ENCODE results near the gene AADAT. TPM values are rescaled to one million over a fixed set of nuclear protein-coding genes. Genes with fewer than 3 reads are reported as not detected.

AADAT gene
- total RNA-seq, 4 donors from 2014 or later, result 0.86 to 0.98 (median 0.97) TPM; not detected in 1

- 84% methylated on average over 2 of the region's 2 CpGs for WGBS
- no peak for TF ChIP-seq POLR2AphosphoS5 (IDR thresholded peaks at IDR 0.05)
- TF ChIP-seq CTCF (IDR thresholded peaks at IDR 0.05), result no peak
- no peak for TF ChIP-seq POLR2A (IDR thresholded peaks at IDR 0.05)
- no peak for TF ChIP-seq EP300 (IDR thresholded peaks at IDR 0.05)
These were observed 1.0 kb downstream of the AADAT start for GRCh38 chr4:170088716-170089115.

GRCh38 chr4:170087163-170087700, 2.5 kb downstream of the AADAT start:
- Histone ChIP-seq H3K4me3 (no peak overlapping the region), H3K9me3 (no peaks in the 10 kb centered on the region), H3K4me1 (peaks cover 18% of the 10 kb centered on the region), H3K36me3 (no peaks in the 10 kb centered on the region), H3K27me3 (peaks cover 4% of the 10 kb centered on the region), H3K27ac (no peak overlapping the region)
- DNase-seq (ENCODE audit: low spot score in 2 of 2), result no peak
- WGBS, result 40% methylated on average over 4 of the region's 4 CpGs
- no peak for TF ChIP-seq CTCF (IDR thresholded peaks at IDR 0.05)
- no peak for TF ChIP-seq POLR2A (IDR thresholded peaks at IDR 0.05)
- TF ChIP-seq EP300 (IDR thresholded peaks at IDR 0.05), result no peak
- no peak for TF ChIP-seq POLR2AphosphoS5 (IDR thresholded peaks at IDR 0.05)

More at GRCh38 chr4:170088716-170089115, 1.0 kb downstream of the AADAT start:
- Histone ChIP-seq H3K4me1 (peaks cover 18% of the 10 kb centered on the region), H3K27ac (no peak overlapping the region), H3K27me3 (peaks cover 4% of the 10 kb centered on the region), H3K36me3 (no peaks in the 10 kb centered on the region), H3K9me3 (no peaks in the 10 kb centered on the region), H3K4me3 (peak overlapping the region; percentile 61)
- no peak for DNase-seq (ENCODE audit: low spot score in 2 of 2)

GRCh38 chr4:170083541-170083940, 6.2 kb downstream of the AADAT start:
- DNase-seq (ENCODE audit: low spot score in 2 of 2), result no peak
- no peaks in the 10 kb centered on the region for H3K36me3 ChIP-seq
- H3K9me3 ChIP-seq, result peaks cover 4% of the 10 kb centered on the region
- H3K4me3 ChIP-seq, result no peak overlapping the region
- H3K4me1 ChIP-seq, result no peaks in the 10 kb centered on the region
- no peak overlapping the region for H3K27ac ChIP-seq
- TF ChIP-seq POLR2AphosphoS5 (IDR thresholded peaks at IDR 0.05) (no peak), CTCF (IDR thresholded peaks at IDR 0.05) (no peak), EP300 (IDR thresholded peaks at IDR 0.05) (no peak), POLR2A (IDR thresholded peaks at IDR 0.05) (no peak)
- no peaks in the 10 kb centered on the region for H3K27me3 ChIP-seq
- 62% methylated on average over 2 of the region's 2 CpGs for WGBS

- no peak overlapping the region for H3K4me3 ChIP-seq
- WGBS, result 83% methylated on average over 2 of the region's 3 CpGs
- no peaks in the 10 kb centered on the region for H3K27me3 ChIP-seq
- no peaks in the 10 kb centered on the region for H3K36me3 ChIP-seq
- H3K4me1 ChIP-seq, result no peaks in the 10 kb centered on the region
- no peak for TF ChIP-seq EP300 (IDR thresholded peaks at IDR 0.05)
- TF ChIP-seq POLR2AphosphoS5 (IDR thresholded peaks at IDR 0.05), result no peak
- TF ChIP-seq POLR2A (IDR thresholded peaks at IDR 0.05), result no peak
- no peak for TF ChIP-seq CTCF (IDR thresholded peaks at IDR 0.05)
- no peak overlapping the region for H3K27ac ChIP-seq
- peaks cover 4% of the 10 kb centered on the region for H3K9me3 ChIP-seq
- no peak for DNase-seq (ENCODE audit: low spot score in 2 of 2)
These were observed 9.3 kb downstream of the AADAT start for GRCh38 chr4:170080496-170080895.

- Histone ChIP-seq H3K27ac (no peak overlapping the region), H3K4me1 (no peaks in the 10 kb centered on the region), H3K27me3 (no peaks in the 10 kb centered on the region), H3K9me3 (peaks cover 4% of the 10 kb centered on the region), H3K4me3 (no peak overlapping the region), H3K36me3 (no peaks in the 10 kb centered on the region)
- no peak for TF ChIP-seq CTCF (IDR thresholded peaks at IDR 0.05)
- no peak for TF ChIP-seq POLR2A (IDR thresholded peaks at IDR 0.05)
- TF ChIP-seq EP300 (IDR thresholded peaks at IDR 0.05), result no peak
- TF ChIP-seq POLR2AphosphoS5 (IDR thresholded peaks at IDR 0.05), result no peak
- WGBS, result 83% methylated on average over 2 of the region's 2 CpGs
- no peak for DNase-seq (ENCODE audit: low spot score in 2 of 2)
These were observed 9.8 kb downstream of the AADAT start for GRCh38 chr4:170079981-170080380.

All from suprapubic skin (tissue), 4 donors.